PC-9 (cell line): Measurements from ENCODE around the gene FAM98B.

ENCODE experiments used
- EZH2 ChIP-seq: fragments of 200-600 bp; sonication (generic); IDR thresholded peaks from 2 replicates; pipeline ENCODE4 v1.8.0; 2017; ENCODE audit warnings: antibody characterized with exemption, low read depth
- TF ChIP-seq, protein P1 (sequence below): fragments of 200-600 bp; sonication (generic); conservative IDR thresholded peaks from 2 replicates; pipeline ENCODE4 v1.6.1; 2017; ENCODE audit warnings: mixed run types, antibody characterized with exemption, mild to moderate bottlenecking, moderate library complexity

DNA sequence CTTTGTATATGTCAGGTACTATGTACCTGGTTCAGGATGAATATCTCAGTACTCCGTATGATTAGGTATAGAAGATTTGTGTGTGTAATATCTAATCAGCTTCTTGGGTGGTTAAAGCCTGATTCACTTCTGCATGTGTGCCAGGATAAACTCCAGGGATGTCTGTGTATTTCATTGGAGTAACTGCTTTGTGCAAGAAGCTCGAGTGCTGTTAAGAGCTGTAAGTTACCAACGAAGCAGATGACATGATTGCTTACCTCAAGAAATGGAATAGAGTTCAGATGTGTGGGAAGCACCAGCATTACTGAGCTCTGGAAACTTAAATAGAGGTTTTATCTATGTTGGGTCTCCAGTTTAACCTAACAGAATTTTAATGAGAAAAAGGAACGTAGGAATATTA lies 23.7 kb downstream of the FAM98B start:
- TF ChIP-seq, protein P1, sequence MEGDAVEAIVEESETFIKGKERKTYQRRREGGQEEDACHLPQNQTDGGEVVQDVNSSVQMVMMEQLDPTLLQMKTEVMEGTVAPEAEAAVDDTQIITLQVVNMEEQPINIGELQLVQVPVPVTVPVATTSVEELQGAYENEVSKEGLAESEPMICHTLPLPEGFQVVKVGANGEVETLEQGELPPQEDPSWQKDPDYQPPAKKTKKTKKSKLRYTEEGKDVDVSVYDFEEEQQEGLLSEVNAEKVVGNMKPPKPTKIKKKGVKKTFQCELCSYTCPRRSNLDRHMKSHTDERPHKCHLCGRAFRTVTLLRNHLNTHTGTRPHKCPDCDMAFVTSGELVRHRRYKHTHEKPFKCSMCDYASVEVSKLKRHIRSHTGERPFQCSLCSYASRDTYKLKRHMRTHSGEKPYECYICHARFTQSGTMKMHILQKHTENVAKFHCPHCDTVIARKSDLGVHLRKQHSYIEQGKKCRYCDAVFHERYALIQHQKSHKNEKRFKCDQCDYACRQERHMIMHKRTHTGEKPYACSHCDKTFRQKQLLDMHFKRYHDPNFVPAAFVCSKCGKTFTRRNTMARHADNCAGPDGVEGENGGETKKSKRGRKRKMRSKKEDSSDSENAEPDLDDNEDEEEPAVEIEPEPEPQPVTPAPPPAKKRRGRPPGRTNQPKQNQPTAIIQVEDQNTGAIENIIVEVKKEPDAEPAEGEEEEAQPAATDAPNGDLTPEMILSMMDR, result no peak
- no peak for TF ChIP-seq EZH2
